DOHH2 (cell line): ENCODE measurements around the gene ATP6V0D1.

Source experiments
- EZH2phosphoT487 ChIP-seq: fragments of 200-600 bp; sonication (generic); IDR thresholded peaks from 2 replicates; pipeline ENCODE4 v1.6.1; 2017; ENCODE audit warnings: borderline replicate concordance, mild to moderate bottlenecking, antibody characterized with exemption, low read length, moderate library complexity, mixed read lengths
- TF ChIP-seq, protein P1 (sequence below): fragments of 200-600 bp; sonication (generic); IDR thresholded peaks from one replicate; pipeline ENCODE4 v1.5.1; 2014; ENCODE audit warnings: antibody characterized with exemption, mild to moderate bottlenecking, low read depth, low read length; ENCODE audit not compliant: poor library complexity, severe bottlenecking

DNA sequence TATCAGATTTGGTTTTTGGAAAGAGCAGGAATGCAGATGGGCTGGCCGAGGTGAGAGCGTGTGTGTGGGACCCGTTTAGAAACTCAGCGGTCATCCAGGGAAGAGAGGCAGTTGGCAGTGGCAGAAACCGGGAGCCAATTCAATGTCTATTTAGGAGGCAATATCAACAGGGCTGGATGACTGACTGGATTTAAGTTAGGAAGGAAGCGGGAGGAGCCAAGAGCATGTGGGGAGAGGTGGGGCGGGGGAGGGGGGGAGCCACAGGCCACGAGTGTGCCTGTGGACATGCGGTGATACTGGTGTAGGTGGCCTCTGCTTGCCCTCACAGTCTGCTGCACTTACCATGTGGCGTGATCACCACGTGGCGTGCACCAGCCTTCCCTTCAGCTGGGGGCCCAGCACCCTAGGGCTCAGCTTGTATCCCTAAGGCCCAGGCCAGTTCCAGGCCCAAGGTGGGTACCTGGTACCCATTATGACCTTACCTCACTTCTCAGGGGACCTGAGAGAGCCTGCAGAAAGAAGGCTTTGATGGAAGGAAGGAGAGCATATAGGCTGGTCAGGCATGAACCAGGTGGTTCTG lies 76.9 kb downstream of the ATP6V0D1 start:
- TF ChIP-seq, protein P1, sequence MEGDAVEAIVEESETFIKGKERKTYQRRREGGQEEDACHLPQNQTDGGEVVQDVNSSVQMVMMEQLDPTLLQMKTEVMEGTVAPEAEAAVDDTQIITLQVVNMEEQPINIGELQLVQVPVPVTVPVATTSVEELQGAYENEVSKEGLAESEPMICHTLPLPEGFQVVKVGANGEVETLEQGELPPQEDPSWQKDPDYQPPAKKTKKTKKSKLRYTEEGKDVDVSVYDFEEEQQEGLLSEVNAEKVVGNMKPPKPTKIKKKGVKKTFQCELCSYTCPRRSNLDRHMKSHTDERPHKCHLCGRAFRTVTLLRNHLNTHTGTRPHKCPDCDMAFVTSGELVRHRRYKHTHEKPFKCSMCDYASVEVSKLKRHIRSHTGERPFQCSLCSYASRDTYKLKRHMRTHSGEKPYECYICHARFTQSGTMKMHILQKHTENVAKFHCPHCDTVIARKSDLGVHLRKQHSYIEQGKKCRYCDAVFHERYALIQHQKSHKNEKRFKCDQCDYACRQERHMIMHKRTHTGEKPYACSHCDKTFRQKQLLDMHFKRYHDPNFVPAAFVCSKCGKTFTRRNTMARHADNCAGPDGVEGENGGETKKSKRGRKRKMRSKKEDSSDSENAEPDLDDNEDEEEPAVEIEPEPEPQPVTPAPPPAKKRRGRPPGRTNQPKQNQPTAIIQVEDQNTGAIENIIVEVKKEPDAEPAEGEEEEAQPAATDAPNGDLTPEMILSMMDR: no peak
- no peak for TF ChIP-seq EZH2phosphoT487
